Astrocyte (in vitro differentiated cells and primary cell): ENCODE data around the gene JSRP1. TPM values are rescaled to one million over a fixed set of nuclear protein-coding genes. Genes with fewer than 3 reads are reported as not detected.

Experiments used
- DNase-seq: peaks from one replicate; pipeline ENCODE4 v3.0.0-alpha.2; 2010; ENCODE audit warnings: low read depth
- FAIRE-seq: peaks from 2 replicates; lab custom pipeline; 2011; peaks lifted over from hg19 to GRCh38; lab: Jason Lieb, UNC
- H2AFZ ChIP-seq: 2 replicates; pipeline ENCODE4 v1.6.0; 2012; ENCODE audit warnings: low read depth, low read length, inconsistent platforms
- H3K27ac ChIP-seq: 2 replicates; pipeline ENCODE4 v1.5.1; 2011; ENCODE audit warnings: low read depth, low read length, inconsistent platforms
- H3K27me3 ChIP-seq: 2 replicates; pipeline ENCODE4 v1.6.0; 2011; ENCODE audit warnings: low read length, inconsistent platforms; ENCODE audit not compliant: insufficient read depth
- H3K36me3 ChIP-seq: 2 replicates; pipeline ENCODE4 v1.5.1; 2011; ENCODE audit warnings: low read length, inconsistent platforms; ENCODE audit not compliant: insufficient read depth
- H3K4me1 ChIP-seq: 2 replicates; pipeline ENCODE4 v1.5.1; 2011; ENCODE audit warnings: low read length, inconsistent platforms; ENCODE audit not compliant: insufficient read depth
- H3K4me2 ChIP-seq: 2 replicates; pipeline ENCODE4 v1.6.0; 2012; ENCODE audit warnings: low read length, inconsistent platforms
- H3K4me3 ChIP-seq: 2 replicates; pipeline ENCODE4 v1.5.1; 2011; ENCODE audit warnings: low read depth, mild to moderate bottlenecking, low read length, inconsistent platforms; ENCODE audit not compliant: insufficient read depth
- H3K79me2 ChIP-seq: 2 replicates; pipeline ENCODE4 v1.6.0; 2012; ENCODE audit warnings: mild to moderate bottlenecking, low read length, inconsistent platforms; ENCODE audit not compliant: insufficient read depth
- H3K9ac ChIP-seq: 2 replicates; pipeline ENCODE4 v1.6.0; 2012; ENCODE audit warnings: mild to moderate bottlenecking, low read length, inconsistent platforms
- H3K9me3 ChIP-seq: 2 replicates; pipeline ENCODE4 v1.5.1; 2012; ENCODE audit warnings: low read depth, mild to moderate bottlenecking, low read length, inconsistent platforms; ENCODE audit not compliant: insufficient read depth
- H4K20me1 ChIP-seq: 2 replicates; pipeline ENCODE4 v1.6.0; 2012; ENCODE audit warnings: low read length, inconsistent platforms; ENCODE audit not compliant: insufficient read depth
- H3K27ac Mint-ChIP-seq: one replicate; pipeline ENCODE4 v1.8.0; 2021; ENCODE audit warnings: mild to moderate bottlenecking, mixed read lengths; ENCODE audit not compliant: unreplicated experiment
- H3K27me3 Mint-ChIP-seq: one replicate; pipeline ENCODE4 v1.8.0; 2021; ENCODE audit warnings: low read depth, mixed read lengths; ENCODE audit not compliant: unreplicated experiment
- H3K36me3 Mint-ChIP-seq: one replicate; pipeline ENCODE4 v1.8.0; 2021; ENCODE audit warnings: low read depth, mixed read lengths; ENCODE audit not compliant: unreplicated experiment
- H3K4me1 Mint-ChIP-seq: one replicate; pipeline ENCODE4 v1.8.0; 2021; ENCODE audit warnings: low read depth, mixed read lengths; ENCODE audit not compliant: unreplicated experiment
- H3K4me3 Mint-ChIP-seq: one replicate; pipeline ENCODE4 v1.8.0; 2021; ENCODE audit warnings: mild to moderate bottlenecking, moderate library complexity, mixed read lengths; ENCODE audit not compliant: unreplicated experiment
- H3K9me3 Mint-ChIP-seq: one replicate; pipeline ENCODE4 v1.8.0; 2021; ENCODE audit warnings: mild to moderate bottlenecking, mixed read lengths; ENCODE audit not compliant: unreplicated experiment
- CTCF ChIP-seq: IDR thresholded peaks from 2 replicates; pipeline ENCODE4 v1.5.1; 2011; ENCODE audit warnings: low read depth, mild to moderate bottlenecking, inconsistent platforms, low read length, moderate library complexity; ENCODE audit not compliant: insufficient read depth
- EZH2 ChIP-seq: IDR thresholded peaks from 2 replicates; pipeline ENCODE4 v1.6.1; 2012; ENCODE audit warnings: mild to moderate bottlenecking, low read length, inconsistent platforms; ENCODE audit not compliant: insufficient read depth
- total RNA-seq: library from RNA; stranded (reverse); gene quantifications from 2 replicates; pipeline ENCODE4 v1.2.1, GENCODE V29; 2021

Gene JSRP1
- total RNA-seq, 1 donor from 2014 or later: 0.36 TPM

- H3K9me3 Mint-ChIP-seq: no peaks in the 10 kb centered on the region
- H3K36me3 Mint-ChIP-seq: peaks cover 17% of the 10 kb centered on the region
- TF ChIP-seq EZH2 (no peak), CTCF (no peak)
- peak overlapping the region; percentile 48 for H3K9ac ChIP-seq
- H3K4me3 ChIP-seq: no peak overlapping the region
- peaks cover 32% of the 10 kb centered on the region for H3K4me1 ChIP-seq
- peaks cover 40% of the 10 kb centered on the region for H4K20me1 ChIP-seq
- peaks cover 25% of the 10 kb centered on the region for H3K79me2 ChIP-seq
- H2AFZ ChIP-seq: no peak overlapping the region
- no peaks in the 10 kb centered on the region for H3K27me3 Mint-ChIP-seq
- FAIRE-seq (no peak), DNase-seq (peak; percentile 21)
- peaks cover 7% of the 10 kb centered on the region for H3K4me1 Mint-ChIP-seq
- peak overlapping the region; percentile 42 for H3K27ac ChIP-seq
- no peak overlapping the region for H3K4me3 Mint-ChIP-seq
- H3K4me2 ChIP-seq: peak overlapping the region; percentile 55
- H3K36me3 ChIP-seq: peaks cover 19% of the 10 kb centered on the region
- H3K9me3 ChIP-seq: no peaks in the 10 kb centered on the region
- no peak overlapping the region for H3K27ac Mint-ChIP-seq
- no peaks in the 10 kb centered on the region for H3K27me3 ChIP-seq
These were observed 48.0 kb downstream of the JSRP1 start for GRCh38 chr19:2207991-2208860.

- Histone ChIP-seq H3K36me3 (peaks cover 17% of the 10 kb centered on the region), H4K20me1 (peaks cover 37% of the 10 kb centered on the region), H3K9me3 (no peaks in the 10 kb centered on the region), H2AFZ (no peak overlapping the region), H3K27ac (no peak overlapping the region), H3K4me2 (no peak overlapping the region), H3K4me1 (peaks cover 34% of the 10 kb centered on the region), H3K79me2 (peaks cover 28% of the 10 kb centered on the region), H3K9ac (no peak overlapping the region), H3K4me3 (no peak overlapping the region), H3K27me3 (no peaks in the 10 kb centered on the region)
- H3K4me1 Mint-ChIP-seq: peaks cover 7% of the 10 kb centered on the region
- no peaks in the 10 kb centered on the region for H3K9me3 Mint-ChIP-seq
- H3K27ac Mint-ChIP-seq: peak overlapping the region; percentile 4
- H3K36me3 Mint-ChIP-seq: peaks cover 16% of the 10 kb centered on the region
- TF ChIP-seq EZH2 (no peak), CTCF (no peak)
- DNase-seq (no peak), FAIRE-seq (no peak)
- no peaks in the 10 kb centered on the region for H3K27me3 Mint-ChIP-seq
- H3K4me3 Mint-ChIP-seq: no peak overlapping the region
These were observed 49.2 kb downstream of the JSRP1 start for GRCh38 chr19:2207008-2207407.

GRCh38 chr19:2202366-2202765 is 53.9 kb downstream of the JSRP1 start:
- no peak overlapping the region for H3K9ac ChIP-seq
- peaks cover 71% of the 10 kb centered on the region for H4K20me1 ChIP-seq
- no peaks in the 10 kb centered on the region for H3K27me3 ChIP-seq
- Mint-ChIP-seq H3K9me3 (no peaks in the 10 kb centered on the region), H3K4me3 (no peak overlapping the region), H3K27ac (no peak overlapping the region), H3K4me1 (peaks cover 5% of the 10 kb centered on the region), H3K27me3 (no peaks in the 10 kb centered on the region), H3K36me3 (peaks cover 18% of the 10 kb centered on the region)
- H3K27ac ChIP-seq: no peak overlapping the region
- no peak for DNase-seq
- H3K36me3 ChIP-seq: peaks cover 6% of the 10 kb centered on the region
- H3K79me2 ChIP-seq: peaks cover 67% of the 10 kb centered on the region
- H2AFZ ChIP-seq: no peak overlapping the region
- H3K4me1 ChIP-seq: peaks cover 23% of the 10 kb centered on the region
- H3K4me2 ChIP-seq: no peak overlapping the region
- no peak overlapping the region for H3K4me3 ChIP-seq
- TF ChIP-seq EZH2 (no peak), CTCF (no peak)
- H3K9me3 ChIP-seq: no peaks in the 10 kb centered on the region
- no peak for FAIRE-seq
